WTC11 (cell line): Measurements from ENCODE around the gene MEN1. TPM values are rescaled to one million over a fixed set of nuclear protein-coding genes. Genes with fewer than 3 reads are reported as not detected.
"Not testable (repeated sequence)": the region's sequence is repeated elsewhere in the genome, so short reads cannot be mapped to it uniquely, and the experiment has no call there.

Experiments
- ATAC-seq: fragments of 200-7000 bp; cut with Tn5 transposase; 2 replicates; pipeline ENCODE4 v1.10.0; 2021; ENCODE audit warnings: mild to moderate bottlenecking, moderate library complexity
- CTCF ChIA-PET: fragments of 300-600 bp; sonication (Branson Sonifier 250); formaldehyde crosslinking; loops from one replicate; lab custom pipeline; 2021; ENCODE audit warnings: antibody characterized with exemption; lab: Charles Lee
- POLR2A ChIA-PET: fragments of 350-600 bp; sonication (Branson Sonifier 250); formaldehyde crosslinking; loops from one replicate; lab custom pipeline; 2021; ENCODE audit warnings: antibody characterized with exemption; lab: Charles Lee
- DNase-seq: peaks from one replicate; pipeline ENCODE4 v3.0.0; 2021; ENCODE audit warnings: low spot score
- H3K27ac Mint-ChIP-seq: 2 replicates; pipeline ENCODE4 v1.8.0; 2021; ENCODE audit warnings: mixed read lengths
- H3K27me3 Mint-ChIP-seq: 2 replicates; pipeline ENCODE4 v1.8.0; 2021; ENCODE audit warnings: low read depth, mild to moderate bottlenecking, moderate library complexity, mixed read lengths
- H3K36me3 Mint-ChIP-seq: 2 replicates; pipeline ENCODE4 v1.8.0; 2021; ENCODE audit warnings: mixed read lengths
- H3K4me1 Mint-ChIP-seq: 2 replicates; pipeline ENCODE4 v1.8.0; 2022; ENCODE audit warnings: mixed read lengths
- H3K4me3 Mint-ChIP-seq: 2 replicates; pipeline ENCODE4 v1.8.0; 2021; ENCODE audit warnings: mild to moderate bottlenecking, moderate library complexity, mixed read lengths
- H3K9me3 Mint-ChIP-seq: 2 replicates; pipeline ENCODE4 v1.8.0; 2021; ENCODE audit warnings: mixed read lengths
- AFF4 ChIP-seq: sonication (generic); formaldehyde crosslinking; IDR thresholded peaks from 2 replicates; pipeline ENCODE4 v1.8.1; 2023; ENCODE audit warnings: mild to moderate bottlenecking, missing genetic modification reagents, borderline replicate concordance
- AR ChIP-seq: fragments of 250-450 bp; sonication (Bioruptor Pico); IDR thresholded peaks from 2 replicates; pipeline ENCODE4 v1.9.0; 2021; ENCODE audit warnings: mild to moderate bottlenecking
- CTCF ChIP-seq: fragments of 200-600 bp; IDR thresholded peaks from 2 replicates; pipeline ENCODE4 v1.8.0; 2022; ENCODE audit warnings: antibody characterized with exemption
- GTF2I ChIP-seq: fragments of 250-450 bp; sonication (Bioruptor Pico); conservative IDR thresholded peaks from 2 replicates; pipeline ENCODE4 v1.4.0; 2021; ENCODE audit warnings: mild to moderate bottlenecking
- IRF2 ChIP-seq: sonication (generic); formaldehyde crosslinking; IDR thresholded peaks from 2 replicates; pipeline ENCODE4 v1.8.0; 2022; ENCODE audit warnings: low read depth, missing genetic modification reagents, borderline replicate concordance
- JAZF1 ChIP-seq: fragments of 250-450 bp; sonication (Bioruptor Pico); IDR thresholded peaks from 2 replicates; pipeline ENCODE4 v1.9.0; 2021; ENCODE audit warnings: moderate library complexity, mild to moderate bottlenecking, inconsistent platforms
- KAT7 ChIP-seq: sonication (generic); formaldehyde crosslinking; IDR thresholded peaks from 2 replicates; pipeline ENCODE4 v1.8.1; 2023; ENCODE audit warnings: missing genetic modification reagents, mild to moderate bottlenecking, borderline replicate concordance
- OVOL2 ChIP-seq: fragments of 250-450 bp; sonication (Bioruptor Pico); IDR thresholded peaks from 2 replicates; pipeline ENCODE4 v1.9.0; 2021; ENCODE audit warnings: mild to moderate bottlenecking, borderline replicate concordance
- RELA ChIP-seq: sonication (generic); formaldehyde crosslinking; IDR thresholded peaks from 2 replicates; pipeline ENCODE4 v1.8.1; 2022; ENCODE audit warnings: missing genetic modification reagents, mild to moderate bottlenecking, borderline replicate concordance
- SP1 ChIP-seq: sonication (generic); formaldehyde crosslinking; conservative IDR thresholded peaks from 2 replicates; pipeline ENCODE4 v1.8.1; 2022; ENCODE audit warnings: missing genetic modification reagents
- TEAD1 ChIP-seq: sonication (generic); formaldehyde crosslinking; IDR thresholded peaks from 2 replicates; pipeline ENCODE4 v1.8.0; 2022; ENCODE audit warnings: mild to moderate bottlenecking, missing genetic modification reagents
- USF2 ChIP-seq: sonication (generic); formaldehyde crosslinking; IDR thresholded peaks from 2 replicates; pipeline ENCODE4 v1.8.1; 2023; ENCODE audit warnings: mild to moderate bottlenecking, missing genetic modification reagents, moderate library complexity
- ZMAT4 ChIP-seq: fragments of 250-450 bp; sonication (Bioruptor Pico); IDR thresholded peaks from 2 replicates; pipeline ENCODE4 v1.9.0; 2021; ENCODE audit warnings: mild to moderate bottlenecking
- ZNF281 ChIP-seq: sonication (generic); formaldehyde crosslinking; IDR thresholded peaks from 2 replicates; pipeline ENCODE4 v1.8.0; 2023; ENCODE audit warnings: mild to moderate bottlenecking, missing genetic modification reagents
- total RNA-seq: library from RNA; stranded (reverse); gene quantifications from 3 replicates; pipeline ENCODE4 v1.2.3, GENCODE V29; 2021

Gene MEN1
- total RNA-seq, 1 experiment from 2014 or later, result 47.1 TPM

GRCh38 chr11:64846998-64847666 lies 36.8 kb upstream of the MEN1 start:
- no peaks in the 10 kb centered on the region for H3K36me3 Mint-ChIP-seq
- no peaks in the 10 kb centered on the region for H3K9me3 Mint-ChIP-seq
- H3K27me3 Mint-ChIP-seq, result no peaks in the 10 kb centered on the region
- peaks cover 45% of the 10 kb centered on the region for H3K4me1 Mint-ChIP-seq
- CTCF ChIA-PET, result interaction anchor here (0.5 to 12.5 kb wide), 25 partner anchors 11 to 288 kb away, joined by 3 to 372 read pairs (median 8); partner anchors contain the start of genes ARL2, BATF2, EHD1 and MAP4K2
- TF ChIP-seq AR (CRISPR knock-in tag) (no peak), ZNF281 (CRISPR knock-in tag) (peak; percentile 64; the same call in 1 of the 2 replicates), KAT7 (CRISPR knock-in tag) (no peak), JAZF1 (no peak), SP1 (CRISPR knock-in tag) (peak; percentile 75; the same call in 1 of the 2 replicates), GTF2I (peak; percentile 72; the same call in 1 of the 2 replicates), CTCF (peak; percentile 96), OVOL2 (no peak), ZMAT4 (CRISPR knock-in tag) (no peak), TEAD1 (CRISPR knock-in tag) (no peak; the same call in 1 of the 2 replicates), RELA (no peak), USF2 (CRISPR knock-in tag) (0 out of 2 replicates have a peak, but pooled peaks have one; percentile 24), IRF2 (no peak), AFF4 (CRISPR knock-in tag) (no peak)
- TF ChIP-seq, all 79 proteins: peak for 5
- peak; percentile 70 for ATAC-seq
- peak overlapping the region; percentile 87 for H3K27ac Mint-ChIP-seq
- peak; percentile 99 for DNase-seq
- POLR2A ChIA-PET, result interaction anchor here (0.6 kb wide), 1 partner anchor 227 kb away, joined by 6 read pairs; no protein-coding TSS in a partner anchor
- peak overlapping the region; percentile 42; the same call in 1 of the 2 replicates for H3K4me3 Mint-ChIP-seq

DNA sequence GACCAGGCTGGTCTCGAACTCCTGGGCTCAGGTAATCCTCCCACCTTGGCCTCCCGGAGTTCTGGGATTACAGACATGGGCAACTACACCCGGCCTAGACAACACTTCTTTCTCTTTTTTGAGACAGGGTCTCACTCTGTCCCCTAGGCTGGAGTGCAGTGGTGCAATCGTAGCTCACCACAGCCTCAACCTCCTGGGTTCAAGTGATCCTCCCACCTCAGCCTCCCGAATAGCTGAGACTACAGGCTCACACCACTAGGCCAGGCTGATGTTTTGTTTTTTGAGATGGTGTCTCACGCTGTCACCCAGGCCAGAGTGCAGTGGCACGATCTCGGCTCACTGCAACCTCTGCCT lies 35.4 kb upstream of the MEN1 start:
- H3K27ac Mint-ChIP-seq, ATAC-seq, H3K36me3 Mint-ChIP-seq, POLR2A ChIA-PET, H3K27me3 Mint-ChIP-seq, H3K9me3 Mint-ChIP-seq, DNase-seq: not testable (repeated sequence)
- CTCF ChIA-PET, result interaction anchor here (0.7 to 12.5 kb wide), 7 partner anchors 40 to 396 kb away, joined by 3 to 372 read pairs (median 37); partner anchors contain the start of genes ARL2, BATF2, EHD1 and MAP4K2
- Mint-ChIP-seq H3K4me3 (peak overlapping the region; percentile 65), H3K4me1 (peaks cover 40% of the 10 kb centered on the region)
